ENCODE measurements around the gene PRR20G.

PRR20G gene

DNA sequence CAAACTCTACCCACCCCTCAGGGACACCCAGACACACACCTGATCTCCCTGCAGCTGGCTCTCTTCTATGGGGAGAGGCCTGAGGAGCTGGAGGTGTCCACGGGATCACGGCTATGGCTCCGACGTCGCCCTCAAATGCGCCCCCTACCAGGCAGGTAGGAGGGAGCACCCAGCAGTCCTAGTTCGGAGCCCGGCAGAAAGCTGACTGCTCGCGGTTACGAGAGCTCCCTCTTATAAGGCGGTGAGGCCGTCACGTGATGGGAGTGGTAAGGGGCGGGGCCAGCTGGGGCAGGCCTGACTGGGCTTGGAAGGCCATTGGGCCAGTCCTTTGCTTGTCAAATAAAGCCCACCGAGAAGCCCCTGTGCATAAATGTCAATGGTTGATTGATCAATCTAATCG lies at the start of gene PRR20G:
TSS of gene PRR20G (minus strand) at position 207 of the 400 bp plus-strand sequence. CDS start 681 bp downstream, outside the sequence.
- no peak within 1 kb of the TSS for H3K4me3 ChIP-seq (ENCODE audit: low read length)
- no peak within 1 kb of the TSS for H3K9ac ChIP-seq (ENCODE audit: low read length)
- H3K36me3 ChIP-seq (ENCODE audit: control insufficient read depth, insufficient read depth, low read length): no peaks in the 10 kb centered on the region
- no peaks in the 10 kb centered on the region for H3K4me1 ChIP-seq (ENCODE audit: control insufficient read depth, insufficient read depth, low read length)
- H3K27me3 ChIP-seq (ENCODE audit: control insufficient read depth, insufficient read depth, low read length): no peaks in the 10 kb centered on the region
- no peaks in the 10 kb centered on the region for H3K9me3 ChIP-seq (ENCODE audit: control insufficient read depth, low read length)

DNA sequence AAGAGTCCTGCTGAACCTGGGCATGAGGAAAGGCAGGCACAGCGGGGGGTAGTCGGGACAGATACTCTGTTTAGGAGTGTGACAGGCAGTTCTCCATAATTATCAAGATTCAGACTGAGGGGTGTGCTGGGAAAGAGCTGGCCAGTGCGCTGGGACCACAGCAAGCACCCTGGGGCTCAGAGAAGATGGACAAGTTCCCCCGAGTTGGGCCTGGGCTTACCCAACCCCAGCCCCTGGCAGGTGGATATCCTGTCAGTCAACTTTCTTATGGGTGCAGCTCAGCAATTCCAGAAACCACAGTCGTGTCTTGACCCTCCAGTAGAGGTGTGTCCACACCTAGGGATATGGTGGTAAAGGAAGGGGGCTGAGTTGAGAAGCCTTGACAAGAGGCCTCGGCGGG lies 49.2 kb upstream of the PRR20G start:
- peaks cover 4% of the 10 kb centered on the region for H3K4me1 ChIP-seq (ENCODE audit: control insufficient read depth, insufficient read depth, low read length)

DNA sequence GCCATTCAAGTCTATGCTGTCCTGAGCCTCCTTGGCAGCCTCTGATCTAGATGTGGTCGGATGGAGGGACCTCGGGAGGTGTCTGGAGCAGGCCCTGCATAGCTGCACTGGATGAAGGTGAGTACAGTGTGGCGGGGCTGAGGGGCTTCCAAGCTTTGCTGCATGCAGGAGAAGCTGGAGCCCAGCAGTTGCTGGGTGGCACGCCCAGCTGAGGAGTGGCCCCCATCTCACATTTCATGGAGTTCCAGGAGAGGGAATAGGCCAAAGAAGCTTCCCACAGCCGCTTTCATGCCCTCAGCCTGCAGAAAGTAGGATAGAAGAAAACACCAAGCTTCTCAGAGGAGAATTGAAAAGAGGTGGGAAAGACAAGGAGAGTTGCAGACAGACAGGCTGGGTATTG lies 48.3 kb upstream of the PRR20G start:
- Histone ChIP-seq H3K36me3 (ENCODE audit: control insufficient read depth, insufficient read depth, low read length) (no peaks in the 10 kb centered on the region), H3K9me3 (ENCODE audit: control insufficient read depth, low read length) (no peaks in the 10 kb centered on the region), H3K9ac (ENCODE audit: low read length) (no peak overlapping the region), H3K4me3 (ENCODE audit: low read length) (no peak overlapping the region), H3K27me3 (ENCODE audit: control insufficient read depth, insufficient read depth, low read length) (peaks cover 20% of the 10 kb centered on the region), H3K4me1 (ENCODE audit: control insufficient read depth, insufficient read depth, low read length) (peaks cover 4% of the 10 kb centered on the region)

More for the DNA sequence above, 49.2 kb upstream of the PRR20G start:
- Histone ChIP-seq H3K4me3 (ENCODE audit: low read length) (no peak overlapping the region), H3K9me3 (ENCODE audit: control insufficient read depth, low read length) (no peaks in the 10 kb centered on the region), H3K36me3 (ENCODE audit: control insufficient read depth, insufficient read depth, low read length) (no peaks in the 10 kb centered on the region), H3K27me3 (ENCODE audit: control insufficient read depth, insufficient read depth, low read length) (peaks cover 21% of the 10 kb centered on the region), H3K9ac (ENCODE audit: low read length) (no peak overlapping the region)

- no peaks in the 10 kb centered on the region for H3K27me3 ChIP-seq (ENCODE audit: control insufficient read depth, insufficient read depth, low read length)
- no peak overlapping the region for H3K9ac ChIP-seq (ENCODE audit: low read length)
- no peaks in the 10 kb centered on the region for H3K4me1 ChIP-seq (ENCODE audit: control insufficient read depth, insufficient read depth, low read length)
- no peak overlapping the region for H3K4me3 ChIP-seq (ENCODE audit: low read length)
- no peaks in the 10 kb centered on the region for H3K9me3 ChIP-seq (ENCODE audit: control insufficient read depth, low read length)
- H3K36me3 ChIP-seq (ENCODE audit: control insufficient read depth, insufficient read depth, low read length): no peaks in the 10 kb centered on the region
These were observed 42.5 kb upstream of the PRR20G start for GRCh38 chr3:127330385-127330784.

- Histone ChIP-seq H3K4me1 (ENCODE audit: control insufficient read depth, insufficient read depth, low read length) (no peaks in the 10 kb centered on the region), H3K36me3 (ENCODE audit: control insufficient read depth, insufficient read depth, low read length) (no peaks in the 10 kb centered on the region), H3K9me3 (ENCODE audit: control insufficient read depth, low read length) (no peaks in the 10 kb centered on the region), H3K27me3 (ENCODE audit: control insufficient read depth, insufficient read depth, low read length) (no peaks in the 10 kb centered on the region), H3K4me3 (ENCODE audit: low read length) (no peak overlapping the region), H3K9ac (ENCODE audit: low read length) (no peak overlapping the region)
These were observed 41.9 kb upstream of the PRR20G start for GRCh38 chr3:127329631-127330285.

GRCh38 chr3:127328421-127328820 lies 40.6 kb upstream of the PRR20G start:
- Histone ChIP-seq H3K9me3 (ENCODE audit: control insufficient read depth, low read length) (no peaks in the 10 kb centered on the region), H3K4me3 (ENCODE audit: low read length) (no peak overlapping the region), H3K9ac (ENCODE audit: low read length) (no peak overlapping the region), H3K4me1 (ENCODE audit: control insufficient read depth, insufficient read depth, low read length) (no peaks in the 10 kb centered on the region), H3K27me3 (ENCODE audit: control insufficient read depth, insufficient read depth, low read length) (no peaks in the 10 kb centered on the region), H3K36me3 (ENCODE audit: control insufficient read depth, insufficient read depth, low read length) (no peaks in the 10 kb centered on the region)

DNA sequence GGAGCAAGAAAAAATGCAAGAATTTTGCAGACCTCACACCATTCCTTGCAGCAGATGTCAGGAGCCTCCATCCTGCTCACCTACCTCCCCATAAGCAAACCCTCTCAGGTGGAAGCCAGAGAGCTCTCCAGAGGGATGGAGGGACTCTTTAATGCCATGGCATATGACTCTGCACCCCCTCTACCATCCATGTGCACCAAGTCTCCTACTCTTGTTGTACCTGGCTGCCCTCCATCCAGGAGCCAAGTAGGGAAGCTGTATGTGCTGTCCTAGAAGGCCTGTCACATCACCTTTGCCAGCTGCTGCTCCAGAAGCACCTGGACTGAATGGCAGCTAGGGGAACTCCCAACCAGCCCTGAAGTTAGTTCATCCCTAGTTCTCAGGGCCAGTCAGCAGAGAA lies 38.5 kb upstream of the PRR20G start:
- no peak overlapping the region for H3K9ac ChIP-seq (ENCODE audit: low read length)
- H3K4me1 ChIP-seq (ENCODE audit: control insufficient read depth, insufficient read depth, low read length): no peaks in the 10 kb centered on the region
- H3K4me3 ChIP-seq (ENCODE audit: low read length): no peak overlapping the region
- no peaks in the 10 kb centered on the region for H3K9me3 ChIP-seq (ENCODE audit: control insufficient read depth, low read length)
- no peaks in the 10 kb centered on the region for H3K36me3 ChIP-seq (ENCODE audit: control insufficient read depth, insufficient read depth, low read length)
- no peaks in the 10 kb centered on the region for H3K27me3 ChIP-seq (ENCODE audit: control insufficient read depth, insufficient read depth, low read length)

DNA sequence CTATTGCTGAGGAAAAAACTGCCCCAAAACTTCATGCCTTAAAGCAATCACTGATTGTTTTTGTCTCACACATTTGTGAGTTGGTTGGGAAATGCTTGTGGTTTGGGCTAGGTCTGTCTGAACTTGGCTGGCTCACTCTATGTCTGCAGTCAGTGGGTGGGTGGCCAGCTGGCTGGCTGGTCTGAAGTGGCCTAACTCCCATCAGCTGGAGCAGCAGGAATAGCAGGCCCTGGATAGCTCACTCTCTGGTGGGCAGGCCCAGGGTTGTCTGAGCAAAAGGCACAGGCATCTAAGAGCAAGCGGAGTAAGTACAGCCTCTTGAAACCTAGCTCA lies 37.7 kb upstream of the PRR20G start:
- Histone ChIP-seq H3K27me3 (ENCODE audit: control insufficient read depth, insufficient read depth, low read length) (no peaks in the 10 kb centered on the region), H3K4me1 (ENCODE audit: control insufficient read depth, insufficient read depth, low read length) (no peaks in the 10 kb centered on the region), H3K9ac (ENCODE audit: low read length) (no peak overlapping the region), H3K36me3 (ENCODE audit: control insufficient read depth, insufficient read depth, low read length) (no peaks in the 10 kb centered on the region), H3K9me3 (ENCODE audit: control insufficient read depth, low read length) (no peaks in the 10 kb centered on the region), H3K4me3 (ENCODE audit: low read length) (no peak overlapping the region)

DNA sequence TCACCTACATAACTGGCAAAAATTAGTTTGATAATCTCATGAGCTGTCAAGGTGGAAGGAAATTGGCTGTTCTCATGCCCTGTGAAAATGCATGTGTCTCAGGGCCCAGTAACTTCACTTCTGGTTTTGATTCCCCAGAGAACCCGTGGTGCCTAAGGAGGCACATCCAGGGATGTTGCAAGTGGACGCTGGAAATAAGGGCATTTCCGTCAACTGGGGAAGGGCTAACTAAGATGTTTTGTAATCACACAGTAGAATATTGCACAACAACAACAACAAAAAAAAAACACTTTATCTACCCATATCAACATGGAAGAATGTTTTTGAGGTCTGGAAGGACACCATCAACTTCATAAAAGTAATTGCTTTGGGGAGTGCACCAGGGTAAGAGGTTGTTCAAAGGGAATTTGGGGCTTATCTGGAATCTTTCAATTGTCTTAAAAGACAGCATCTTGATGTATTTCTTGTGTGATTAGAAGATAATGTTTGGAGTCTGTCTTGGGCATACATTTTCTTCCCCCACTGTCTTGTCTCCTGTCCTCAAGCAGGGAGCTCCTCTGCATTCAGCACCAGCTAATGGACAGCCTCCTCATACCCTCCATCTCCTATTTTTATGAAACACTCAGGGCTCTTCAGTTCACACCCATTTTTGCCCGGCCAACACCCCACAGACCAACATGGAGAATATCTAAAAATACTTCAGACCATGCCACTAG lies 37.2 kb upstream of the PRR20G start:
- H3K9me3 ChIP-seq (ENCODE audit: control insufficient read depth, low read length): no peaks in the 10 kb centered on the region
- H3K4me3 ChIP-seq (ENCODE audit: low read length): no peak overlapping the region
- no peak overlapping the region for H3K9ac ChIP-seq (ENCODE audit: low read length)
- no peaks in the 10 kb centered on the region for H3K36me3 ChIP-seq (ENCODE audit: control insufficient read depth, insufficient read depth, low read length)
- H3K27me3 ChIP-seq (ENCODE audit: control insufficient read depth, insufficient read depth, low read length): no peaks in the 10 kb centered on the region
- H3K4me1 ChIP-seq (ENCODE audit: control insufficient read depth, insufficient read depth, low read length): no peaks in the 10 kb centered on the region

- H3K36me3 ChIP-seq (ENCODE audit: control insufficient read depth, insufficient read depth, low read length): no peaks in the 10 kb centered on the region
- no peaks in the 10 kb centered on the region for H3K27me3 ChIP-seq (ENCODE audit: control insufficient read depth, insufficient read depth, low read length)
- no peaks in the 10 kb centered on the region for H3K9me3 ChIP-seq (ENCODE audit: control insufficient read depth, low read length)
- no peaks in the 10 kb centered on the region for H3K4me1 ChIP-seq (ENCODE audit: control insufficient read depth, insufficient read depth, low read length)
- H3K9ac ChIP-seq (ENCODE audit: low read length): no peak overlapping the region
- no peak overlapping the region for H3K4me3 ChIP-seq (ENCODE audit: low read length)
These were observed 36.2 kb upstream of the PRR20G start for GRCh38 chr3:127324076-127324475.

GRCh38 chr3:127323581-127323980 lies 35.7 kb upstream of the PRR20G start:
- H3K9ac ChIP-seq (ENCODE audit: low read length): no peak overlapping the region
- no peaks in the 10 kb centered on the region for H3K27me3 ChIP-seq (ENCODE audit: control insufficient read depth, insufficient read depth, low read length)
- no peak overlapping the region for H3K4me3 ChIP-seq (ENCODE audit: low read length)
- H3K4me1 ChIP-seq (ENCODE audit: control insufficient read depth, insufficient read depth, low read length): no peaks in the 10 kb centered on the region
- H3K36me3 ChIP-seq (ENCODE audit: control insufficient read depth, insufficient read depth, low read length): no peaks in the 10 kb centered on the region
- no peaks in the 10 kb centered on the region for H3K9me3 ChIP-seq (ENCODE audit: control insufficient read depth, low read length)

- no peak overlapping the region for H3K9ac ChIP-seq (ENCODE audit: low read length)
- no peaks in the 10 kb centered on the region for H3K36me3 ChIP-seq (ENCODE audit: control insufficient read depth, insufficient read depth, low read length)
- H3K9me3 ChIP-seq (ENCODE audit: control insufficient read depth, low read length): no peaks in the 10 kb centered on the region
- no peaks in the 10 kb centered on the region for H3K27me3 ChIP-seq (ENCODE audit: control insufficient read depth, insufficient read depth, low read length)
- H3K4me3 ChIP-seq (ENCODE audit: low read length): no peak overlapping the region
- H3K4me1 ChIP-seq (ENCODE audit: control insufficient read depth, insufficient read depth, low read length): no peaks in the 10 kb centered on the region
These were observed 33.5 kb upstream of the PRR20G start for GRCh38 chr3:127321371-127321770.
